ENCODE data around the gene IL25.

- peak; percentile 95 to 98 for TF ChIP-seq CTCF (conservative IDR thresholded peaks at IDR 0.05; ENCODE audit: low read depth in 2 of 2)
- no peak for TF ChIP-seq EZH2 (IDR thresholded peaks at IDR 0.05; ENCODE audit: low read depth, unreplicated experiment)
- TF ChIP-seq JUNB (IDR thresholded peaks at IDR 0.05; ENCODE audit: unreplicated experiment), result no peak
- TF ChIP-seq POLR2AphosphoS5 (IDR thresholded peaks at IDR 0.05; ENCODE audit: low read depth), result no peak
- TF ChIP-seq EZH2phosphoT487 (IDR thresholded peaks at IDR 0.05; ENCODE audit: unreplicated experiment), result no peak
- no peak for TF ChIP-seq REST (IDR thresholded peaks at IDR 0.05; ENCODE audit: unreplicated experiment)
- no peak for TF ChIP-seq ZNF331 (CRISPR knock-in tag; IDR thresholded peaks at IDR 0.05; ENCODE audit: low read depth)
Measured at GRCh38 chr14:23379366-23380196, 7.0 kb downstream of the IL25 start.

Measured in GM23338 (cell line).